GM12878 (cell line): ENCODE data around the gene TFF1. TPM values are rescaled to one million over a fixed set of nuclear protein-coding genes. Genes with fewer than 3 reads are reported as not detected.

ENCODE experiments used
- ATAC-seq: fragments of 200-7000 bp; cut with Tn5 transposase; 3 replicates; pipeline ENCODE4 v1.9.1; 2020; ENCODE audit warnings: mild to moderate bottlenecking, moderate library complexity
- BruUV-seq: library from RNA; stranded (reverse); fragments of 400-500 nt; replicated peaks from 2 replicates; lab custom pipeline; 2021; lab: Mats Ljungman, UMichigan
- CTCF ChIA-PET: fragments of 300-600 bp; sonication (Branson Sonifier 250); formaldehyde crosslinking; extraction: SDS; loops from one replicate; lab custom pipeline; 2021; ENCODE audit warnings: inconsistent platforms; lab: Yijun Ruan, JAX
- POLR2A ChIA-PET: fragments of 350-600 bp; formaldehyde crosslinking; extraction: SDS; loops from one replicate; lab custom pipeline; 2021; ENCODE audit warnings: inconsistent platforms; lab: Charles Lee
- RAD21 ChIA-PET: fragments of 300-600 bp; sonication (Branson Sonifier 250); formaldehyde crosslinking; loops from one replicate; lab custom pipeline; 2023; ENCODE audit warnings: antibody characterized with exemption; ENCODE audit not compliant: unreplicated experiment; lab: Charles Lee
- SMC1A ChIA-PET: fragments of 300-600 bp; sonication (Branson Sonifier 250); formaldehyde crosslinking; loops from one replicate; lab custom pipeline; 2023; ENCODE audit not compliant: unreplicated experiment, uncharacterized antibody; lab: Charles Lee
- DNase-seq: peaks from one replicate; pipeline ENCODE4 v3.0.0-alpha.2; 2011; ENCODE audit warnings: low read depth, low spot score
- FAIRE-seq: peaks from 3 replicates; lab custom pipeline; 2011; peaks lifted over from hg19 to GRCh38; lab: Jason Lieb, UNC
- H2AFZ ChIP-seq: 2 replicates; pipeline ENCODE4 v1.6.0; 2011; ENCODE audit warnings: low read depth, low read length, control low read depth; ENCODE audit not compliant: control insufficient read depth
- H3K27ac ChIP-seq: 2 replicates; pipeline ENCODE4 v1.5.1; 2011; ENCODE audit warnings: control low read depth; ENCODE audit not compliant: control insufficient read depth, insufficient read depth
- H3K27me3 ChIP-seq, 2 experiments: replicated peaks in 1 of 2; 2 replicates each; pipeline versions ENCODE4 v1.6.0 to v1.6.1; 2011; ENCODE audit warnings: low read length in 1 of 2; ENCODE audit not compliant: control insufficient read depth in 2 of 2, insufficient read depth in 2 of 2
- H3K36me3 ChIP-seq, 2 experiments: 2 replicates each; pipeline ENCODE4 v1.5.1; 2011; ENCODE audit warnings: low read length in 1 of 2; ENCODE audit not compliant: control insufficient read depth in 2 of 2, insufficient read depth in 2 of 2
- H3K4me1 ChIP-seq: 2 replicates; pipeline ENCODE4 v1.6.1; 2011; ENCODE audit warnings: mild to moderate bottlenecking, low read length, moderate library complexity, mixed read lengths; ENCODE audit not compliant: control insufficient read depth, insufficient read depth
- H3K4me2 ChIP-seq: 2 replicates; pipeline ENCODE4 v1.6.0; 2011; ENCODE audit warnings: control low read depth; ENCODE audit not compliant: control insufficient read depth, insufficient read depth
- H3K4me3 ChIP-seq: fragments of 200-600 bp; sonication (generic); 2 replicates; pipeline ENCODE4 v1.5.1; 2016
- H3K79me2 ChIP-seq: 2 replicates; pipeline ENCODE4 v1.6.0; 2011; ENCODE audit warnings: low read length; ENCODE audit not compliant: control insufficient read depth, insufficient read depth
- H3K9ac ChIP-seq: 2 replicates; pipeline ENCODE4 v1.8.0; 2011; ENCODE audit warnings: low read length, control low read depth, mixed read lengths; ENCODE audit not compliant: control insufficient read depth, insufficient read depth
- H3K9me3 ChIP-seq: replicated peaks from 3 replicates; pipeline ENCODE4 v1.5.1; 2011; ENCODE audit warnings: mild to moderate bottlenecking, low read length; ENCODE audit not compliant: control insufficient read depth, insufficient read depth
- H4K20me1 ChIP-seq: 2 replicates; pipeline ENCODE4 v1.6.0; 2011; ENCODE audit not compliant: control insufficient read depth, insufficient read depth
- CREB1 ChIP-seq: IDR thresholded peaks from 2 replicates; pipeline ENCODE4 v1.6.1; 2012; ENCODE audit warnings: low read depth, mild to moderate bottlenecking, inconsistent platforms
- WGBS: methylation state at CpG from one replicate; pipeline ENCODE4 v1.1.6; 2016; ENCODE audit warnings: low lambda C conversion rate; ENCODE audit not compliant: insufficient replicate concordance, insufficient coverage; ENCODE audit errors: missing lambda C conversion rate; 5-methylcytosine and 5-hydroxymethylcytosine counted together
- in situ Hi-C: fragments of 300-500 bp; cut with MboI; formaldehyde crosslinking; loops from 9 replicates; pipeline ENCODE4 v1.14.3; 2018; ENCODE audit warnings: mixed read lengths
- intact Hi-C: fragments of 100-400 bp; cut with micrococcal nuclease; formaldehyde crosslinking; loops from one replicate; pipeline ENCODE4 v1.14.2; 2022; ENCODE audit not compliant: unreplicated experiment
- polyA plus RNA-seq, 11 experiments: library from polyadenylated mRNA; depleted of rRNA in 4 of 11; unstranded in 6 of 11; stranded (reverse) in 5 of 11; fragments of >200 nt; fragmentation: Nextera tagmentation in 4 of 11; fragmentation: Illumina TruSeq in 1 of 11; extraction: Ambion mirVana in 4 of 11; extraction: Trizol in 1 of 11; gene quantifications; 1 replicate in 1 of 11; 2 replicates in 10 of 11; pipeline versions ENCODE4 v1.2.1 to v1.2.3, GENCODE V29; 2011 to 2016; ENCODE audit warnings: inconsistent platforms in 2 of 11, missing spikeins in 2 of 11, low read depth in 1 of 11
- total RNA-seq, 4 experiments: library from RNA; depleted of rRNA in 3 of 4; stranded (reverse); fragments of >200 nt in 3 of 4; fragmentation: Illumina TruSeq in 1 of 4; extraction: Trizol in 1 of 4; gene quantifications; 2 replicates each; pipeline versions ENCODE4 v1.2.1 to v1.2.3, GENCODE V29; 2013 to 2021
- TF ChIP-seq, protein P1 (sequence below): fragments of 450-650 bp; formaldehyde crosslinking; IDR thresholded peaks from 2 replicates; pipeline ENCODE4 v1.4.0; 2022; ENCODE audit warnings: mild to moderate bottlenecking, moderate library complexity
- TF ChIP-seq, protein P2 (sequence below): fragments of 450-650 bp; IDR thresholded peaks from 2 replicates; pipeline ENCODE4 v1.6.1; 2016; ENCODE audit warnings: mild to moderate bottlenecking, moderate library complexity, borderline replicate concordance
- TF ChIP-seq, protein P3 (sequence below): IDR thresholded peaks from 2 replicates; pipeline ENCODE4 v1.6.1; 2012; ENCODE audit warnings: low read depth, low read length, improper control_type of control experiment

TFF1 gene
- total and polyA plus RNA-seq, 10 of the 15 experiments (the other 5 are each of a cell fraction or from before 2014, with no cell fraction given) = 0.13 TPM; not detected in 9

DNA sequence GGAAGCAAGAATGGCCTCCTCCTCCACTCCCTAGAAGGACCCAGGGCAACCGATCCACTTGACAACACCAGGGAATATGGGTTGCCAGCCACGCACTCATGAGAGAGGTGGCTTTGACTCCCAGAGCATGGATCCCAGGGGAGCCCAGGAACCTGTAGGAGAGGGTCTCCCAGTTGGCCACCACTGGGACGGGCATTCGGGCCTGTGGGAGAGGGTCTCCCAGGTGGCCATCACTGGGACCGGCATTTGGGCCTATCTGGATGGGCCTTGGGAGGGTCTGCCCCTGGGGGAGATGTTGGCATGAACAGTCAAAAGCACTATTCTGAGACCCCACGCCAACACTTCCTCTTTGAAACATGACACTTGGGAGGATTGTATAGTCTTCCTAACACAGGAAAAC, 565 bp downstream of the TFF1 start:
- intact Hi-C loops = no loop called here
- TF ChIP-seq, protein P1, sequence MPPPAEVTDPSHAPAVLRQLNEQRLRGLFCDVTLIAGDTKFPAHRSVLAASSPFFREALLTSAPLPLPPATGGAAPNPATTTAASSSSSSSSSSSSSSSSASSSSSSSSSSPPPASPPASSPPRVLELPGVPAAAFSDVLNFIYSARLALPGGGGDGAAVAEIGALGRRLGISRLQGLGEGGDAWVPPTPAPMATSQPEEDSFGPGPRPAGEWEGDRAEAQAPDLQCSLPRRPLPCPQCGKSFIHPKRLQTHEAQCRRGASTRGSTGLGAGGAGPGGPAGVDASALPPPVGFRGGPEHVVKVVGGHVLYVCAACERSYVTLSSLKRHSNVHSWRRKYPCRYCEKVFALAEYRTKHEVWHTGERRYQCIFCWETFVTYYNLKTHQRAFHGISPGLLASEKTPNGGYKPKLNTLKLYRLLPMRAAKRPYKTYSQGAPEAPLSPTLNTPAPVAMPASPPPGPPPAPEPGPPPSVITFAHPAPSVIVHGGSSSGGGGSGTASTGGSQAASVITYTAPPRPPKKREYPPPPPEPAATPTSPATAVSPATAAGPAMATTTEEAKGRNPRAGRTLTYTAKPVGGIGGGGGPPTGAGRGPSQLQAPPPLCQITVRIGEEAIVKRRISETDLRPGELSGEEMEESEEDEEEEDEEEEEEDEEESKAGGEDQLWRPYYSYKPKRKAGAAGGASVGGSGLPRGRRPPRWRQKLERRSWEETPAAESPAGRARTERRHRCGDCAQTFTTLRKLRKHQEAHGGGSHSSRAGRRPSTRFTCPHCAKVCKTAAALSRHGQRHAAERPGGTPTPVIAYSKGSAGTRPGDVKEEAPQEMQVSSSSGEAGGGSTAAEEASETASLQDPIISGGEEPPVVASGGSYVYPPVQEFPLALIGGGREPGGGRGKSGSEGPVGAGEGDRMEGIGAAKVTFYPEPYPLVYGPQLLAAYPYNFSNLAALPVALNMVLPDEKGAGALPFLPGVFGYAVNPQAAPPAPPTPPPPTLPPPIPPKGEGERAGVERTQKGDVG (CRISPR knock-in tag) = no peak
- TF ChIP-seq, protein P2, sequence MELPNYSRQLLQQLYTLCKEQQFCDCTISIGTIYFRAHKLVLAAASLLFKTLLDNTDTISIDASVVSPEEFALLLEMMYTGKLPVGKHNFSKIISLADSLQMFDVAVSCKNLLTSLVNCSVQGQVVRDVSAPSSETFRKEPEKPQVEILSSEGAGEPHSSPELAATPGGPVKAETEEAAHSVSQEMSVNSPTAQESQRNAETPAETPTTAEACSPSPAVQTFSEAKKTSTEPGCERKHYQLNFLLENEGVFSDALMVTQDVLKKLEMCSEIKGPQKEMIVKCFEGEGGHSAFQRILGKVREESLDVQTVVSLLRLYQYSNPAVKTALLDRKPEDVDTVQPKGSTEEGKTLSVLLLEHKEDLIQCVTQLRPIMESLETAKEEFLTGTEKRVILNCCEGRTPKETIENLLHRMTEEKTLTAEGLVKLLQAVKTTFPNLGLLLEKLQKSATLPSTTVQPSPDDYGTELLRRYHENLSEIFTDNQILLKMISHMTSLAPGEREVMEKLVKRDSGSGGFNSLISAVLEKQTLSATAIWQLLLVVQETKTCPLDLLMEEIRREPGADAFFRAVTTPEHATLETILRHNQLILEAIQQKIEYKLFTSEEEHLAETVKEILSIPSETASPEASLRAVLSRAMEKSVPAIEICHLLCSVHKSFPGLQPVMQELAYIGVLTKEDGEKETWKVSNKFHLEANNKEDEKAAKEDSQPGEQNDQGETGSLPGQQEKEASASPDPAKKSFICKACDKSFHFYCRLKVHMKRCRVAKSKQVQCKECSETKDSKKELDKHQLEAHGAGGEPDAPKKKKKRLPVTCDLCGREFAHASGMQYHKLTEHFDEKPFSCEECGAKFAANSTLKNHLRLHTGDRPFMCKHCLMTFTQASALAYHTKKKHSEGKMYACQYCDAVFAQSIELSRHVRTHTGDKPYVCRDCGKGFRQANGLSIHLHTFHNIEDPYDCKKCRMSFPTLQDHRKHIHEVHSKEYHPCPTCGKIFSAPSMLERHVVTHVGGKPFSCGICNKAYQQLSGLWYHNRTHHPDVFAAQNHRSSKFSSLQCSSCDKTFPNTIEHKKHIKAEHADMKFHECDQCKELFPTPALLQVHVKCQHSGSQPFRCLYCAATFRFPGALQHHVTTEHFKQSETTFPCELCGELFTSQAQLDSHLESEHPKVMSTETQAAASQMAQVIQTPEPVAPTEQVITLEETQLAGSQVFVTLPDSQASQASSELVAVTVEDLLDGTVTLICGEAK = no peak
- TF ChIP-seq CREB1 = no peak
- TF ChIP-seq, protein P3, sequence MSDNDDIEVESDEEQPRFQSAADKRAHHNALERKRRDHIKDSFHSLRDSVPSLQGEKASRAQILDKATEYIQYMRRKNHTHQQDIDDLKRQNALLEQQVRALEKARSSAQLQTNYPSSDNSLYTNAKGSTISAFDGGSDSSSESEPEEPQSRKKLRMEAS = no peak
- no TSS peak for BruUV-seq
- Histone ChIP-seq H3K36me3 (no peaks in the 10 kb centered on the region), H3K4me3 (no peak overlapping the region), H3K4me1 (peaks cover 17% of the 10 kb centered on the region), H3K9ac (no peak overlapping the region), H3K27ac (no peak overlapping the region), H3K27me3 (no peaks in the 10 kb centered on the region; a peak in 2 of 4 replicates), H4K20me1 (no peaks in the 10 kb centered on the region), H2AFZ (no peak overlapping the region), H3K4me2 (no peak overlapping the region), H3K9me3 (no peaks in the 10 kb centered on the region), H3K79me2 (no peaks in the 10 kb centered on the region)
- 43% methylated on average over 6 of the region's 6 CpGs for WGBS
- SMC1A ChIA-PET = no interaction called here
- DNase-seq (no peak), FAIRE-seq (no peak), ATAC-seq (no peak)
- CTCF ChIA-PET = no interaction called here
- in situ Hi-C loops = no loop called here
- POLR2A ChIA-PET = no interaction called here
- RAD21 ChIA-PET = interaction anchor here (1.0 kb wide), 1 partner anchor 15 kb away, joined by 3 read pairs; no protein-coding TSS in a partner anchor
